Measurements from ENCODE around the gene MEIS3.

Gene MEIS3

GRCh38 chr19:47419030-47419783 lies at the start of gene MEIS3:
Gene MEIS3 (minus strand): TSS chr19:47419527. CDS start chr19:47419081, 446 bp downstream.
- no peak for DNase-seq

GRCh38 chr19:47467914-47468313 lies 48.6 kb upstream of the MEIS3 start:
- DNase-seq, result no peak

- DNase-seq, result no peak
Measured at GRCh38 chr19:47465957-47466356, 46.6 kb upstream of the MEIS3 start.

GRCh38 chr19:47464675-47465419 lies 45.5 kb upstream of the MEIS3 start:
- no peak for DNase-seq

- DNase-seq, result no peak
Measured at GRCh38 chr19:47461876-47462275, 42.5 kb upstream of the MEIS3 start.

- DNase-seq, result no peak
Measured at GRCh38 chr19:47459477-47459876, 40.1 kb upstream of the MEIS3 start.

- DNase-seq, result no peak
Measured at GRCh38 chr19:47458672-47459071, 39.3 kb upstream of the MEIS3 start.

GRCh38 chr19:47456721-47457474 lies 37.6 kb upstream of the MEIS3 start:
- no peak for DNase-seq

- no peak for DNase-seq
Measured at GRCh38 chr19:47450478-47450877, 31.2 kb upstream of the MEIS3 start.

GRCh38 chr19:47448360-47448727 lies 29.0 kb upstream of the MEIS3 start:
- DNase-seq, result no peak

- peak; percentile 80 for DNase-seq
Measured at GRCh38 chr19:47447470-47448359, 28.4 kb upstream of the MEIS3 start.

- peak; percentile 74 for DNase-seq
Measured at GRCh38 chr19:47446534-47447469, 27.5 kb upstream of the MEIS3 start.

- peak; percentile 12 for DNase-seq
Measured at GRCh38 chr19:47445937-47446402, 26.6 kb upstream of the MEIS3 start.

GRCh38 chr19:47445527-47445926 lies 26.2 kb upstream of the MEIS3 start:
- DNase-seq, result no peak

GRCh38 chr19:47444388-47444821 lies 25.1 kb upstream of the MEIS3 start:
- DNase-seq, result no peak

- DNase-seq, result no peak
Measured at GRCh38 chr19:47443331-47443730, 24.0 kb upstream of the MEIS3 start.

- no peak for DNase-seq
Measured at GRCh38 chr19:47438793-47439220, 19.5 kb upstream of the MEIS3 start.

- DNase-seq, result no peak
Measured at GRCh38 chr19:47437500-47437899, 18.2 kb upstream of the MEIS3 start.

GRCh38 chr19:47436712-47437401 lies 17.5 kb upstream of the MEIS3 start:
- peak; percentile 51 for DNase-seq

- no peak for DNase-seq
Measured at GRCh38 chr19:47435883-47436417, 16.6 kb upstream of the MEIS3 start.

All from SHP77 treated with DMSO at 0.1 percent for 48 hours (cell line).